ENCODE measurements around the gene RNPEP. TPM values are rescaled to one million over a fixed set of nuclear protein-coding genes. Genes with fewer than 3 reads are reported as not detected.

The RNPEP gene
- total and polyA plus RNA-seq, 2 of the 13 experiments (the other 11 are each of a cell fraction or from before 2014, with no cell fraction given): 20.6 to 38.4 TPM

DNA sequence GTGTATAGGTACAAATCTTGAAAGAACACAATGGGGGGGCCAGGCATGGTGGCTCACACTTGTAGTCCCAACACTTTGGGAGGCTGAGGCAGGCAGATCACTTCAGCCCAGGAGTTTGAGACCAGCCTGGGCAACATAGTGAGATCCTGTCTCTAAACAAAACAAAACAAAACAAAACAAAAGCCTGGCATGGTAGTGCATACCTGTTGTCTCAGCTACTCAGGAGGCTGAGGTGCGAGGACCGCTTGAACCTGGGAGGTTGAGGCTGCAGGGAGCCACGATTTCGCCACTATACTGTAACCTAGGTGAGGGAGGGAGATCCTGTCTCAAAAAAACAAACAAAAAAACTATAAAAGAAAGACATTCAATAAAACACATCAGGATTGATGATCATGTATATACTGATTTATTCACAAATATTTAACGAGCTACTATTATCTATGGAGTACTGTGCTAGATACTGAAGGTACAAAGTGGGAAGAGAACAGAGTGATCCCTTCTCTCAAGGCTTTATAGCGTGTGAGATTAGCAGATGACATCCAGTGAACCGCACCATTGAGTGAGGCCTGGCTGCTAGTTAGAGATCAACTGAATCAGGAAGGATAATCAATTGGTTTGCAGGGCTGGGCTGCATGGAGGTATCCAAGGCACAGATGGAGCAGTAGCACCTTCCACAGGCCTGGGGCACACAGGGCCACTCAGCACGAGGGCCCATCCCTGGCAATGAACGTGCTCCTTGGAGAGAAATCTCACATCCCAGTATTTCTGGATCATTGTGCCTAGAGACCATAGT, 54.3 kb downstream of the RNPEP start:
- ChIA-PET POLR2A (interaction anchor here (1.5 to 3.1 kb wide), 2 partner anchors 27 to 49 kb away, joined by 4 to 33 read pairs; partner anchors contain the start of gene ELF3), CTCF (ENCODE audit: low intra/inter-chr PET ratio, low total read pairs) (no interaction called here)
- Histone ChIP-seq H3K27me3 (ENCODE audit: control insufficient read depth in 1 of 2, insufficient read depth in 2 of 2, low read length in 2 of 2) (no peaks in the 10 kb centered on the region), H3K36me3 (replicated peaks in 1 of 2; ENCODE audit: control insufficient read depth in 1 of 2, insufficient read depth in 2 of 2, low read length in 2 of 2) (no peaks in the 10 kb centered on the region), H3K79me2 (ENCODE audit: insufficient read depth, low read length) (no peaks in the 10 kb centered on the region), H3K27ac (ENCODE audit: extremely low read length, insufficient read depth, low read length) (no peak overlapping the region), H3K9ac (ENCODE audit: insufficient read depth, low read depth, low read length) (no peak overlapping the region), H2AFZ (ENCODE audit: low read length) (no peak overlapping the region), H4K20me1 (ENCODE audit: insufficient read depth, low read length) (no peaks in the 10 kb centered on the region), H3K4me2 (ENCODE audit: low read depth, low read length) (no peak overlapping the region), H3K9me3 (ENCODE audit: low read length) (no peaks in the 10 kb centered on the region), H3K4me1 (ENCODE audit: insufficient read depth, low read length) (peaks cover 66% of the 10 kb centered on the region), H3K4me3 (replicated peaks in 1 of 3; ENCODE audit: insufficient read depth in 1 of 3, low read depth in 2 of 3, low read length in 3 of 3) (no peak overlapping the region)
- TF ChIP-seq RBAK (CRISPR knock-in tag; IDR thresholded peaks at IDR 0.05) (no peak), TGIF2 (CRISPR knock-in tag; IDR thresholded peaks at IDR 0.05) (no peak), ZNF121 (CRISPR knock-in tag; IDR thresholded peaks at IDR 0.05) (0 out of 2 replicates have a peak, but pooled peaks have one; percentile 18)
- TF ChIP-seq, protein P1, sequence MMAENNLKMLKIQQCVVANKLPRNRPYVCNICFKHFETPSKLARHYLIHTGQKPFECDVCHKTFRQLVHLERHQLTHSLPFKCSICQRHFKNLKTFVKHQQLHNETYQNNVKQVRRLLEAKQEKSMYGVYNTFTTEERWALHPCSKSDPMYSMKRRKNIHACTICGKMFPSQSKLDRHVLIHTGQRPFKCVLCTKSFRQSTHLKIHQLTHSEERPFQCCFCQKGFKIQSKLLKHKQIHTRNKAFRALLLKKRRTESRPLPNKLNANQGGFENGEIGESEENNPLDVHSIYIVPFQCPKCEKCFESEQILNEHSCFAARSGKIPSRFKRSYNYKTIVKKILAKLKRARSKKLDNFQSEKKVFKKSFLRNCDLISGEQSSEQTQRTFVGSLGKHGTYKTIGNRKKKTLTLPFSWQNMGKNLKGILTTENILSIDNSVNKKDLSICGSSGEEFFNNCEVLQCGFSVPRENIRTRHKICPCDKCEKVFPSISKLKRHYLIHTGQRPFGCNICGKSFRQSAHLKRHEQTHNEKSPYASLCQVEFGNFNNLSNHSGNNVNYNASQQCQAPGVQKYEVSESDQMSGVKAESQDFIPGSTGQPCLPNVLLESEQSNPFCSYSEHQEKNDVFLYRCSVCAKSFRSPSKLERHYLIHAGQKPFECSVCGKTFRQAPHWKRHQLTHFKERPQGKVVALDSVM (CRISPR knock-in tag; IDR thresholded peaks at IDR 0.05): peak; percentile 69
- TF ChIP-seq, protein P2, sequence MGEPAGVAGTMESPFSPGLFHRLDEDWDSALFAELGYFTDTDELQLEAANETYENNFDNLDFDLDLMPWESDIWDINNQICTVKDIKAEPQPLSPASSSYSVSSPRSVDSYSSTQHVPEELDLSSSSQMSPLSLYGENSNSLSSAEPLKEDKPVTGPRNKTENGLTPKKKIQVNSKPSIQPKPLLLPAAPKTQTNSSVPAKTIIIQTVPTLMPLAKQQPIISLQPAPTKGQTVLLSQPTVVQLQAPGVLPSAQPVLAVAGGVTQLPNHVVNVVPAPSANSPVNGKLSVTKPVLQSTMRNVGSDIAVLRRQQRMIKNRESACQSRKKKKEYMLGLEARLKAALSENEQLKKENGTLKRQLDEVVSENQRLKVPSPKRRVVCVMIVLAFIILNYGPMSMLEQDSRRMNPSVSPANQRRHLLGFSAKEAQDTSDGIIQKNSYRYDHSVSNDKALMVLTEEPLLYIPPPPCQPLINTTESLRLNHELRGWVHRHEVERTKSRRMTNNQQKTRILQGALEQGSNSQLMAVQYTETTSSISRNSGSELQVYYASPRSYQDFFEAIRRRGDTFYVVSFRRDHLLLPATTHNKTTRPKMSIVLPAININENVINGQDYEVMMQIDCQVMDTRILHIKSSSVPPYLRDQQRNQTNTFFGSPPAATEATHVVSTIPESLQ (CRISPR knock-in tag; conservative IDR thresholded peaks at IDR 0.05): no peak
- ATAC-seq: no peak
- intact Hi-C loops (cut with micrococcal nuclease; ENCODE audit: unreplicated experiment): no loop called here
- no TSS peak for BruUV-seq (replicated peaks)
- DNase-seq (ENCODE audit: low spot score): no peak
- in situ Hi-C loops (cut with HindIII; ENCODE audit: extremely low pct_ligation_motif_present, low pct_unique_long_range_greater_than_20kb): no loop called here
- no peak for FAIRE-seq
- 73% methylated on average over 7 of the region's 9 CpGs for WGBS (ENCODE audit: low lambda C conversion rate)

Data from HepG2 (cell line).